ENCODE results near the gene TNS3.

Gene TNS3

DNA sequence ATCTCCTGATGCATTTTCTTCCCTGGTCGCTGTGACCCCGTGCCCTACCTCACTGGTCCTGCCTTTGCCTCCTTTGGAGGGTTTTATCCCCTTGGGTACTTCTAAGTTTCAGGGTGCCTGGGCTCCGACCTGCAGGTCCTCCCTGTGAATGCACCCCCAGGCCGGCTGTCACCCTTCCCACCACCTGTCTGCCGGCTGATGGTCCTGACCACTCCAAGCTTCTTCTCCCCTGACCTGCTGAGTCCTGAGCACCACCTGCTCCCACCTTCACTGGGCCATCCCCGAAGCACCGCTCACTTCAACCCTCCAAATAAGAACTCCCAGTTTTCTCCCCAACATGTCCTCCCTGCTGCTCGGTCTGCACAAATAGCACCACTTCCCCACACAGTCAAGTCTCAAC lies 33.4 kb downstream of the TNS3 start:
- Histone ChIP-seq H4K20me1 (ENCODE audit: insufficient read depth) (no peaks in the 10 kb centered on the region), H3K79me2 (ENCODE audit: insufficient read depth, low read depth) (no peaks in the 10 kb centered on the region)

DNA sequence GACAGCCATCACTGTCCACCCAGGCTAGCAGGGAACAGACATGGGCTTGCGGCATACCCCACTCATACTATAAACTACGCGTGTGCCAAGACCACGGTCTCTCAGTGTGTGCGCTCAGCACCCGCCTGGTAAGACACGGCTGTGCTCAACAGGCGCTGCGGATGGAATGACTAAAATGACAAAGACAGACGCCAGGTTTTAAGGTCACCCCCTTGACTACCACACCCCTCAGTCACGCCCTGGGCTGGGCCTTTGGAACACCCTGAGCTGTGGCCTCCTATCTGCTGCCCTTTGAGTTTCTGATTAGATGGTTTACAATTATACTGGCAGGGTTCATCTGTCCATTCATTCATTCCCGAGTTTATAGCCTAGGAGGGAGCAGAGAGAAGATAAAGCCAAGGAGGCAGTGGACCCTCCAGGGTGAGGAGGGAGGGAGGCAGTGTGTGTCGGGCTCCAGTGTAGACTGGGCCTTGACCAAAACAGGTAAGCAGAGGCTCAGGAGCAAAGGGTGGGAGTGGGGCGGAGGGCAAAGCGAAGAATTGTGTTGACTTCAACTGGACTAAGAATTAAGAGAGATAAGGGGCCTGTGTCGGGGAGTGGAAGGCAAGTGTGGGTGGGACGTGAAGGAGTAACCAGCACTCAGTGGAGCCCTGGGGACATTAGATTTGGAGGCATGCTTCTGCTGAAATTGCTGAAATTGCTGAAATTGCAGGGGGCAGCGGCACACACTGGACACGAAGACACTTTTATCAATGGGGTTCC lies 35.0 kb downstream of the TNS3 start:
- no peak overlapping the region for H3K9ac ChIP-seq
- H3K4me1 ChIP-seq (ENCODE audit: low read depth, poor library complexity, severe bottlenecking): no peaks in the 10 kb centered on the region
- no peaks in the 10 kb centered on the region for H3K27me3 ChIP-seq (ENCODE audit: insufficient read depth, low read depth)
- H3K4me2 ChIP-seq: no peak overlapping the region
- no peaks in the 10 kb centered on the region for H3K79me2 ChIP-seq (ENCODE audit: insufficient read depth, low read depth)
- H3K36me3 ChIP-seq (ENCODE audit: insufficient read depth): no peaks in the 10 kb centered on the region
- H2AFZ ChIP-seq (ENCODE audit: low read depth): no peak overlapping the region
- H4K20me1 ChIP-seq (ENCODE audit: insufficient read depth): no peaks in the 10 kb centered on the region
- TF ChIP-seq, protein P1, sequence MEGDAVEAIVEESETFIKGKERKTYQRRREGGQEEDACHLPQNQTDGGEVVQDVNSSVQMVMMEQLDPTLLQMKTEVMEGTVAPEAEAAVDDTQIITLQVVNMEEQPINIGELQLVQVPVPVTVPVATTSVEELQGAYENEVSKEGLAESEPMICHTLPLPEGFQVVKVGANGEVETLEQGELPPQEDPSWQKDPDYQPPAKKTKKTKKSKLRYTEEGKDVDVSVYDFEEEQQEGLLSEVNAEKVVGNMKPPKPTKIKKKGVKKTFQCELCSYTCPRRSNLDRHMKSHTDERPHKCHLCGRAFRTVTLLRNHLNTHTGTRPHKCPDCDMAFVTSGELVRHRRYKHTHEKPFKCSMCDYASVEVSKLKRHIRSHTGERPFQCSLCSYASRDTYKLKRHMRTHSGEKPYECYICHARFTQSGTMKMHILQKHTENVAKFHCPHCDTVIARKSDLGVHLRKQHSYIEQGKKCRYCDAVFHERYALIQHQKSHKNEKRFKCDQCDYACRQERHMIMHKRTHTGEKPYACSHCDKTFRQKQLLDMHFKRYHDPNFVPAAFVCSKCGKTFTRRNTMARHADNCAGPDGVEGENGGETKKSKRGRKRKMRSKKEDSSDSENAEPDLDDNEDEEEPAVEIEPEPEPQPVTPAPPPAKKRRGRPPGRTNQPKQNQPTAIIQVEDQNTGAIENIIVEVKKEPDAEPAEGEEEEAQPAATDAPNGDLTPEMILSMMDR (conservative IDR thresholded peaks at IDR 0.05; ENCODE audit: low read depth, low read length): no peak
- no peak overlapping the region for H3K4me3 ChIP-seq (IDR thresholded peaks at IDR 0.05; ENCODE audit: insufficient read depth, low read depth, low read length)
- H3K27ac ChIP-seq: no peak overlapping the region

More for the DNA sequence above, 33.4 kb downstream of the TNS3 start:
- Histone ChIP-seq H3K9ac (no peak overlapping the region), H2AFZ (ENCODE audit: low read depth) (no peak overlapping the region), H3K36me3 (ENCODE audit: insufficient read depth) (no peaks in the 10 kb centered on the region), H3K4me3 (IDR thresholded peaks at IDR 0.05; ENCODE audit: insufficient read depth, low read depth, low read length) (no peak overlapping the region), H3K27me3 (ENCODE audit: insufficient read depth, low read depth) (no peaks in the 10 kb centered on the region), H3K27ac (no peak overlapping the region), H3K4me1 (ENCODE audit: low read depth, poor library complexity, severe bottlenecking) (peaks cover 10% of the 10 kb centered on the region), H3K4me2 (no peak overlapping the region)
- TF ChIP-seq, protein P1 (conservative IDR thresholded peaks at IDR 0.05; ENCODE audit: low read depth, low read length): no peak

DNA sequence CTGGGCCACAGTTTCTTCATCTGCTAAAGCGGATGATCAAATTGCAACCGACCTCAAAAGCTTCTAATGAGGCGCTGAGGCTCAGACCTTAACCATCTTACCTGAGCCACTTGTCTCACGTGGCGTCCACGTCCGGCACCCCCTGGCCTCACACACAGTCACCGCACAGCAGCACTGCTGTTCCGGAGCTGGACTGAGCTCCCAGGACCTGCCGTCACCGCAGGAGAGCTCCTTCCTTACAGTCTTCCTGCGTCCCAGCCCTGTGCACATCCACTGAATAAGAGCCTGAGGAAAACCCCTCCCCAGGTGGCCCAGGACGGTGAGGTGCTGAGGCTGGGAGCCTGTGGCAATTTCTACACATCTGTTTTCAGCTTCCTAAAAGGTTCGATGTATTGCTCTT lies 35.7 kb downstream of the TNS3 start:
- Histone ChIP-seq H3K36me3 (ENCODE audit: insufficient read depth) (no peaks in the 10 kb centered on the region), H2AFZ (ENCODE audit: low read depth) (no peak overlapping the region), H3K27ac (no peak overlapping the region), H3K79me2 (ENCODE audit: insufficient read depth, low read depth) (no peaks in the 10 kb centered on the region), H3K4me1 (ENCODE audit: low read depth, poor library complexity, severe bottlenecking) (no peaks in the 10 kb centered on the region), H3K27me3 (ENCODE audit: insufficient read depth, low read depth) (no peaks in the 10 kb centered on the region), H3K4me3 (IDR thresholded peaks at IDR 0.05; ENCODE audit: insufficient read depth, low read depth, low read length) (no peak overlapping the region), H4K20me1 (ENCODE audit: insufficient read depth) (no peaks in the 10 kb centered on the region), H3K9ac (no peak overlapping the region), H3K4me2 (no peak overlapping the region)
- TF ChIP-seq, protein P1 (conservative IDR thresholded peaks at IDR 0.05; ENCODE audit: low read depth, low read length): no peak

DNA sequence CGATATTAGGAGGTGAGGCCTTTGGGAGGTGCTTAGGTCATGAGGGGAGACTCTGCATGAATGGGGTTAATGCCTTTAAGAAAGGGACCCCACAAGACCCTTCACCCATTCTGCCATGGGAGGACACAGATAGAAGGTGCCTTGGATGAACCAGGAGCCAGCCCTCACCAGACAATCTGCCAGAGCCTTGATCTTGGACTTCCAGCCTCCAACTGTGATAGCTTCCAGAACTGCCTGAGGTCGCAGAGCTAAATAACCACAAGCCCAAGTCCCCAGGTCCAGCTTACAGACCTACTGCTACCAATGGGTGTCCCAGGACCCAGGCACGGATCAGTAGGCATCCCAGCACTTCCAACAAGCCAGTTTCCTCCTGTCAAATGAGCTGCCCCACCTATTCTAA lies 37.5 kb downstream of the TNS3 start:
- H4K20me1 ChIP-seq (ENCODE audit: insufficient read depth): no peaks in the 10 kb centered on the region
- no peaks in the 10 kb centered on the region for H3K36me3 ChIP-seq (ENCODE audit: insufficient read depth)
- no peak overlapping the region for H3K4me3 ChIP-seq (IDR thresholded peaks at IDR 0.05; ENCODE audit: insufficient read depth, low read depth, low read length)
- TF ChIP-seq, protein P1 (conservative IDR thresholded peaks at IDR 0.05; ENCODE audit: low read depth, low read length): no peak
- no peaks in the 10 kb centered on the region for H3K27me3 ChIP-seq (ENCODE audit: insufficient read depth, low read depth)
- H2AFZ ChIP-seq (ENCODE audit: low read depth): no peak overlapping the region
- no peaks in the 10 kb centered on the region for H3K4me1 ChIP-seq (ENCODE audit: low read depth, poor library complexity, severe bottlenecking)
- H3K27ac ChIP-seq: no peak overlapping the region
- H3K79me2 ChIP-seq (ENCODE audit: insufficient read depth, low read depth): no peaks in the 10 kb centered on the region
- no peak overlapping the region for H3K9ac ChIP-seq
- H3K4me2 ChIP-seq: no peak overlapping the region

Data from KMS-11 (cell line).